ENCODE measurements around the gene PRKAG2. TPM values are rescaled to one million over a fixed set of nuclear protein-coding genes. Genes with fewer than 3 reads are reported as not detected.

Gene PRKAG2
- total and polyA plus RNA-seq, 2 experiments from 2014 or later = 17.0 to 19.5 TPM

GRCh38 chr7:151864081-151864480, 12.8 kb downstream of the PRKAG2 start:
- Histone ChIP-seq H3K4me2 (ENCODE audit: unreplicated experiment) (no peak overlapping the region), H3K27ac (no peak overlapping the region), H3K9me3 (ENCODE audit: low read depth) (no peaks in the 10 kb centered on the region), H4K20me1 (ENCODE audit: insufficient read depth) (no peaks in the 10 kb centered on the region), H3K9me2 (ENCODE audit: insufficient read depth) (no peaks in the 10 kb centered on the region), H3F3A (ENCODE audit: insufficient read depth) (no peaks in the 10 kb centered on the region), H3K4me3 (no peak overlapping the region), H2AFZ (no peak overlapping the region), H3K4me1 (ENCODE audit: insufficient read depth) (no peaks in the 10 kb centered on the region), H3K27me3 (replicated peaks; ENCODE audit: insufficient read depth) (peaks cover 1% of the 10 kb centered on the region; the same call in 1 of the 2 replicates), H3K36me3 (ENCODE audit: low read depth) (no peaks in the 10 kb centered on the region), H3K9ac (no peak overlapping the region), H3K79me2 (ENCODE audit: insufficient read depth) (no peaks in the 10 kb centered on the region)
- WGBS, 2 experiments (ENCODE audit: low coverage in 1 of 2, low lambda C conversion rate in 2 of 2, missing lambda C conversion rate in 2 of 2) = 81 to 83% methylated on average over 10 of the region's 10 CpGs
- no peak for DNase-seq
- in situ Hi-C loops (cut with MboI) = no loop called here
- TF ChIP-seq EZH2phosphoT487 (IDR thresholded peaks at IDR 0.05; ENCODE audit: insufficient read depth, low read depth) (no peak), EZH2 (IDR thresholded peaks at IDR 0.05; ENCODE audit: insufficient read depth, poor library complexity, severe bottlenecking) (no peak)

GRCh38 chr7:151863386-151864079, 13.4 kb downstream of the PRKAG2 start:
- H3F3A ChIP-seq (ENCODE audit: insufficient read depth) = no peaks in the 10 kb centered on the region
- H3K9me2 ChIP-seq (ENCODE audit: insufficient read depth) = no peaks in the 10 kb centered on the region
- in situ Hi-C loops (cut with MboI) = no loop called here
- H2AFZ ChIP-seq = no peak overlapping the region
- no peak overlapping the region for H3K9ac ChIP-seq
- no peaks in the 10 kb centered on the region for H4K20me1 ChIP-seq (ENCODE audit: insufficient read depth)
- no peaks in the 10 kb centered on the region for H3K9me3 ChIP-seq (ENCODE audit: low read depth)
- no peak overlapping the region for H3K4me2 ChIP-seq (ENCODE audit: unreplicated experiment)
- H3K27ac ChIP-seq = no peak overlapping the region
- no peak for DNase-seq
- 84% methylated on average over 11 of the region's 11 CpGs for WGBS, 2 experiments (ENCODE audit: low coverage in 1 of 2, low lambda C conversion rate in 2 of 2, missing lambda C conversion rate in 2 of 2)
- no peaks in the 10 kb centered on the region for H3K79me2 ChIP-seq (ENCODE audit: insufficient read depth)
- H3K4me1 ChIP-seq (ENCODE audit: insufficient read depth) = no peaks in the 10 kb centered on the region
- no peaks in the 10 kb centered on the region; the same call in 1 of the 2 replicates for H3K27me3 ChIP-seq (replicated peaks; ENCODE audit: insufficient read depth)
- no peaks in the 10 kb centered on the region for H3K36me3 ChIP-seq (ENCODE audit: low read depth)
- no peak overlapping the region for H3K4me3 ChIP-seq
- TF ChIP-seq EZH2 (IDR thresholded peaks at IDR 0.05; ENCODE audit: insufficient read depth, poor library complexity, severe bottlenecking) = no peak

GRCh38 chr7:151862606-151863381, 14.1 kb downstream of the PRKAG2 start:
- 78 to 81% methylated on average over 17 to 19 of the region's 21 CpGs for WGBS, 2 experiments (ENCODE audit: low coverage in 1 of 2, low lambda C conversion rate in 2 of 2, missing lambda C conversion rate in 2 of 2)
- DNase-seq = no peak
- in situ Hi-C loops (cut with MboI) = no loop called here

GRCh38 chr7:151861881-151862280, 15.0 kb downstream of the PRKAG2 start:
- no peaks in the 10 kb centered on the region for H3F3A ChIP-seq (ENCODE audit: insufficient read depth)
- in situ Hi-C loops (cut with MboI) = no loop called here
- no peaks in the 10 kb centered on the region for H3K4me1 ChIP-seq (ENCODE audit: insufficient read depth)
- 74 to 79% methylated on average over 9 of the region's 9 CpGs for WGBS, 2 experiments (ENCODE audit: low coverage in 1 of 2, low lambda C conversion rate in 2 of 2, missing lambda C conversion rate in 2 of 2)
- no peaks in the 10 kb centered on the region; the same call in 1 of the 2 replicates for H3K27me3 ChIP-seq (replicated peaks; ENCODE audit: insufficient read depth)
- H3K9me3 ChIP-seq (ENCODE audit: low read depth) = no peaks in the 10 kb centered on the region
- no peak overlapping the region for H3K27ac ChIP-seq
- no peaks in the 10 kb centered on the region for H3K36me3 ChIP-seq (ENCODE audit: low read depth)
- no peak for TF ChIP-seq EZH2 (IDR thresholded peaks at IDR 0.05; ENCODE audit: insufficient read depth, poor library complexity, severe bottlenecking)
- no peak for TF ChIP-seq EZH2phosphoT487 (IDR thresholded peaks at IDR 0.05; ENCODE audit: insufficient read depth, low read depth)
- H2AFZ ChIP-seq = no peak overlapping the region
- H3K9ac ChIP-seq = no peak overlapping the region
- no peaks in the 10 kb centered on the region for H3K79me2 ChIP-seq (ENCODE audit: insufficient read depth)
- no peaks in the 10 kb centered on the region for H4K20me1 ChIP-seq (ENCODE audit: insufficient read depth)
- DNase-seq = no peak
- no peaks in the 10 kb centered on the region for H3K9me2 ChIP-seq (ENCODE audit: insufficient read depth)
- no peak overlapping the region for H3K4me2 ChIP-seq (ENCODE audit: unreplicated experiment)
- H3K4me3 ChIP-seq = no peak overlapping the region

More at GRCh38 chr7:151862606-151863381, 14.1 kb downstream of the PRKAG2 start:
- H3K4me3 ChIP-seq = no peak overlapping the region
- no peaks in the 10 kb centered on the region; the same call in 1 of the 2 replicates for H3K27me3 ChIP-seq (replicated peaks; ENCODE audit: insufficient read depth)
- no peaks in the 10 kb centered on the region for H4K20me1 ChIP-seq (ENCODE audit: insufficient read depth)
- H3K9ac ChIP-seq = no peak overlapping the region
- H3K27ac ChIP-seq = no peak overlapping the region
- TF ChIP-seq EZH2phosphoT487 (IDR thresholded peaks at IDR 0.05; ENCODE audit: insufficient read depth, low read depth) (no peak), EZH2 (IDR thresholded peaks at IDR 0.05; ENCODE audit: insufficient read depth, poor library complexity, severe bottlenecking) (no peak)
- no peaks in the 10 kb centered on the region for H3F3A ChIP-seq (ENCODE audit: insufficient read depth)
- H3K4me1 ChIP-seq (ENCODE audit: insufficient read depth) = no peaks in the 10 kb centered on the region
- no peaks in the 10 kb centered on the region for H3K79me2 ChIP-seq (ENCODE audit: insufficient read depth)
- H3K9me2 ChIP-seq (ENCODE audit: insufficient read depth) = no peaks in the 10 kb centered on the region
- no peak overlapping the region for H2AFZ ChIP-seq
- H3K36me3 ChIP-seq (ENCODE audit: low read depth) = no peaks in the 10 kb centered on the region
- H3K4me2 ChIP-seq (ENCODE audit: unreplicated experiment) = no peak overlapping the region
- no peaks in the 10 kb centered on the region for H3K9me3 ChIP-seq (ENCODE audit: low read depth)
